GM10266 (cell line): ENCODE results near the gene HES2.

Experiments used
- DNase-seq: peaks from one replicate; pipeline ENCODE4 v3.0.0; 2012; ENCODE audit errors: extremely low spot score
- CTCF ChIP-seq: IDR thresholded peaks from 2 replicates; pipeline ENCODE4 v1.5.1; 2012; ENCODE audit warnings: mild to moderate bottlenecking, low read depth; ENCODE audit not compliant: control insufficient read depth, insufficient read depth; ENCODE audit errors: missing control alignments

HES2 gene

GRCh38 chr1:6391951-6392808, 27.5 kb downstream of the HES2 start:
- no peak for TF ChIP-seq CTCF

GRCh38 chr1:6389971-6390370, 29.7 kb downstream of the HES2 start:
- peak; percentile 5 for DNase-seq
- TF ChIP-seq CTCF = no peak

More at GRCh38 chr1:6391951-6392808, 27.5 kb downstream of the HES2 start:
- DNase-seq = peak; percentile 29

GRCh38 chr1:6386371-6386949, 33.3 kb downstream of the HES2 start:
- no peak for TF ChIP-seq CTCF

GRCh38 chr1:6385488-6386191, 34.1 kb downstream of the HES2 start:
- peak; percentile 5 for DNase-seq
- TF ChIP-seq CTCF = no peak

More at GRCh38 chr1:6386371-6386949, 33.3 kb downstream of the HES2 start:
- peak; percentile 7 for DNase-seq

- no peak for TF ChIP-seq CTCF
- no peak for DNase-seq
These were observed 34.8 kb downstream of the HES2 start for GRCh38 chr1:6384962-6385361.

GRCh38 chr1:6384135-6384534, 35.6 kb downstream of the HES2 start:
- DNase-seq = no peak
- TF ChIP-seq CTCF = no peak
